SKM-1 (cell line): ENCODE results near the gene MYO9A.
"Not testable (repeated sequence)": the region's sequence is repeated elsewhere in the genome, so short reads cannot be mapped to it uniquely, and the experiment has no call there.

Experiments used
- DNase-seq: peaks from one replicate; lab custom pipeline; 2025; ENCODE audit not compliant: unreplicated experiment; lab: John Stamatoyannopoulos, UW

Gene MYO9A

GRCh38 chr15:72141171-72142084, 23.5 kb upstream of the MYO9A start:
- DNase-seq = peak; percentile 46

GRCh38 chr15:72140088-72140487, 22.1 kb upstream of the MYO9A start:
- no peak for DNase-seq

GRCh38 chr15:72139667-72140066, 21.7 kb upstream of the MYO9A start:
- no peak for DNase-seq

GRCh38 chr15:72136170-72137051, 18.5 kb upstream of the MYO9A start:
- no peak for DNase-seq

- no peak for DNase-seq
Observed at GRCh38 chr15:72135719-72136118, 17.8 kb upstream of the MYO9A start.

GRCh38 chr15:72133211-72133610, 15.3 kb upstream of the MYO9A start:
- no peak for DNase-seq

- DNase-seq = no peak
Observed at GRCh38 chr15:72131922-72132321, 14.0 kb upstream of the MYO9A start.

GRCh38 chr15:72130272-72130671, 12.3 kb upstream of the MYO9A start:
- DNase-seq = no peak

- DNase-seq = no peak
Observed at GRCh38 chr15:72128359-72128758, 10.4 kb upstream of the MYO9A start.

GRCh38 chr15:72127724-72128322, 9.9 kb upstream of the MYO9A start:
- DNase-seq = no peak

- DNase-seq = no peak
Observed at GRCh38 chr15:72124218-72124617, 6.3 kb upstream of the MYO9A start.

GRCh38 chr15:72117486-72118016, 399 bp downstream of the MYO9A start:
- DNase-seq = peak; percentile 86

- DNase-seq = no peak
Observed at GRCh38 chr15:72116731-72117485, 1.0 kb downstream of the MYO9A start.

GRCh38 chr15:72113347-72114031, 4.5 kb downstream of the MYO9A start:
- no peak for DNase-seq

GRCh38 chr15:72112805-72113204, 5.1 kb downstream of the MYO9A start:
- no peak for DNase-seq

GRCh38 chr15:72112116-72112515, 5.8 kb downstream of the MYO9A start:
- DNase-seq = no peak

- DNase-seq = no peak
Observed at GRCh38 chr15:72110355-72110754, 7.6 kb downstream of the MYO9A start.

- DNase-seq = no peak
Observed at GRCh38 chr15:72106068-72106467, 11.9 kb downstream of the MYO9A start.

GRCh38 chr15:72105111-72105510, 12.8 kb downstream of the MYO9A start:
- DNase-seq = no peak

GRCh38 chr15:72100551-72100950, 17.4 kb downstream of the MYO9A start:
- not testable (repeated sequence) for DNase-seq
